ENCODE measurements around the gene MRPL16.
A peak's percentile ranks its signal among the peaks of the same experiment; 100 is the strongest.

Gene MRPL16

GRCh38 chr11:59812220-59812619, 1.6 kb upstream of the MRPL16 start:
- DNase-seq (ENCODE audit: extremely low spot score) = no peak
- TF ChIP-seq SUZ12 (IDR thresholded peaks at IDR 0.05) = no peak
- TF ChIP-seq BHLHE40 (IDR thresholded peaks at IDR 0.05; ENCODE audit: borderline replicate concordance) = no peak
- no peak for TF ChIP-seq TARDBP (IDR thresholded peaks at IDR 0.05)
- TF ChIP-seq PKNOX1 (IDR thresholded peaks at IDR 0.05) = no peak
- CTCF ChIA-PET = no interaction called here
- POLR2A ChIA-PET = no interaction called here

GRCh38 chr11:59810911-59811259, 307 bp upstream of the MRPL16 start:
- POLR2A ChIA-PET = interaction anchor here (0.6 to 3.0 kb wide), 3 partner anchors 10 to 142 kb away, joined by 4 to 22 read pairs (median 8); partner anchors contain the start of genes PATL1 and STX3
- TF ChIP-seq FOXK2 (IDR thresholded peaks at IDR 0.05) = no peak
- TF ChIP-seq ELF4 (IDR thresholded peaks at IDR 0.05) = no peak
- no peak for TF ChIP-seq ZNF384 (IDR thresholded peaks at IDR 0.05)
- CTCF ChIA-PET = no interaction called here
- DNase-seq (ENCODE audit: extremely low spot score) = no peak

GRCh38 chr11:59807047-59807610, 3.4 kb downstream of the MRPL16 start:
- POLR2A ChIA-PET = no interaction called here
- TF ChIP-seq L3MBTL2 (conservative IDR thresholded peaks at IDR 0.05) (no peak), FOXK2 (IDR thresholded peaks at IDR 0.05) (no peak)
- CTCF ChIA-PET = interaction anchor here (0.6 kb wide), 1 partner anchor 175 kb away, joined by 6 read pairs; no protein-coding TSS in a partner anchor

GRCh38 chr11:59804061-59804460, 6.5 kb downstream of the MRPL16 start:
- CTCF ChIA-PET = interaction anchor here (0.5 kb wide), 1 partner anchor 263 kb away, joined by 4 read pairs; no protein-coding TSS in a partner anchor
- POLR2A ChIA-PET = no interaction called here

More at GRCh38 chr11:59807047-59807610, 3.4 kb downstream of the MRPL16 start:
- no peak for DNase-seq (ENCODE audit: extremely low spot score)

GRCh38 chr11:59802639-59803176, 7.9 kb downstream of the MRPL16 start:
- TF ChIP-seq L3MBTL2 (conservative IDR thresholded peaks at IDR 0.05) = peak; percentile 98
- TF ChIP-seq HDGF (IDR thresholded peaks at IDR 0.05; ENCODE audit: borderline replicate concordance) = no peak
- no peak for TF ChIP-seq NFRKB (IDR thresholded peaks at IDR 0.05)
- no peak for TF ChIP-seq LEF1 (IDR thresholded peaks at IDR 0.05; ENCODE audit: borderline replicate concordance)
- POLR2A ChIA-PET = interaction anchor here (2.9 kb wide), 1 partner anchor 47 kb away, joined by 11 read pairs; the partner anchor contains the start of gene STX3
- peak; percentile 33 for DNase-seq (ENCODE audit: extremely low spot score)
- CTCF ChIA-PET = no interaction called here

More at GRCh38 chr11:59804061-59804460, 6.5 kb downstream of the MRPL16 start:
- DNase-seq (ENCODE audit: extremely low spot score) = no peak
- no peak for TF ChIP-seq NFRKB (IDR thresholded peaks at IDR 0.05)
- no peak for TF ChIP-seq BHLHE40 (IDR thresholded peaks at IDR 0.05; ENCODE audit: borderline replicate concordance)
- TF ChIP-seq TARDBP (IDR thresholded peaks at IDR 0.05) = no peak
- no peak for TF ChIP-seq ELF4 (IDR thresholded peaks at IDR 0.05)
- no peak for TF ChIP-seq CTBP1 (IDR thresholded peaks at IDR 0.05; ENCODE audit: borderline replicate concordance)
- no peak for TF ChIP-seq FOXM1 (IDR thresholded peaks at IDR 0.05; ENCODE audit: borderline replicate concordance)
- no peak for TF ChIP-seq SUZ12 (IDR thresholded peaks at IDR 0.05)
- no peak for TF ChIP-seq LEF1 (IDR thresholded peaks at IDR 0.05; ENCODE audit: borderline replicate concordance)
- no peak for TF ChIP-seq SP1 (IDR thresholded peaks at IDR 0.05)
- TF ChIP-seq L3MBTL2 (conservative IDR thresholded peaks at IDR 0.05) = no peak
- no peak for TF ChIP-seq HDGF (IDR thresholded peaks at IDR 0.05; ENCODE audit: borderline replicate concordance)
- no peak for TF ChIP-seq ARNT (IDR thresholded peaks at IDR 0.05)
- TF ChIP-seq PKNOX1 (IDR thresholded peaks at IDR 0.05) = no peak
- no peak for TF ChIP-seq FOXK2 (IDR thresholded peaks at IDR 0.05)
- TF ChIP-seq FOXA1 (IDR thresholded peaks at IDR 0.05) = no peak
- no peak for TF ChIP-seq ZNF384 (IDR thresholded peaks at IDR 0.05)

GRCh38 chr11:59801981-59802638, 8.5 kb downstream of the MRPL16 start:
- POLR2A ChIA-PET = interaction anchor here (2.0 to 2.9 kb wide), 2 partner anchors 9 to 47 kb away, joined by 8 to 11 read pairs; partner anchors contain the start of genes MRPL16 and STX3
- no peak for DNase-seq (ENCODE audit: extremely low spot score)
- TF ChIP-seq FOXK2 (IDR thresholded peaks at IDR 0.05) (no peak), TARDBP (IDR thresholded peaks at IDR 0.05) (no peak), SP1 (IDR thresholded peaks at IDR 0.05) (no peak), ELF4 (IDR thresholded peaks at IDR 0.05) (no peak), PKNOX1 (IDR thresholded peaks at IDR 0.05) (no peak), LEF1 (IDR thresholded peaks at IDR 0.05; ENCODE audit: borderline replicate concordance) (no peak), ZNF384 (IDR thresholded peaks at IDR 0.05) (no peak), FOXA1 (IDR thresholded peaks at IDR 0.05) (no peak), BHLHE40 (IDR thresholded peaks at IDR 0.05; ENCODE audit: borderline replicate concordance) (no peak), FOXM1 (IDR thresholded peaks at IDR 0.05; ENCODE audit: borderline replicate concordance) (no peak), SUZ12 (IDR thresholded peaks at IDR 0.05) (no peak), L3MBTL2 (conservative IDR thresholded peaks at IDR 0.05) (no peak), HDGF (IDR thresholded peaks at IDR 0.05; ENCODE audit: borderline replicate concordance) (no peak)
- CTCF ChIA-PET = interaction anchor here (0.6 to 2.9 kb wide), 3 partner anchors 9 to 51 kb away, joined by 3 to 19 read pairs (median 3); partner anchors contain the start of gene STX3

Data from HEK293T (cell line).